H9 (cell line): ENCODE data around the gene TACR1. TPM values are rescaled to one million over a fixed set of nuclear protein-coding genes. Genes with fewer than 3 reads are reported as not detected.

Experiments used
- DNase-seq: peaks from one replicate; pipeline ENCODE4 v3.0.0-alpha.2; 2017
- H2AFZ ChIP-seq: one replicate; pipeline ENCODE4 v1.6.1; 2013; ENCODE audit warnings: mild to moderate bottlenecking, low read length, control low read depth, moderate library complexity
- H2AK5ac ChIP-seq: 2 replicates; pipeline ENCODE4 v1.6.1; 2013; ENCODE audit warnings: low read length, control low read depth, mixed read lengths; ENCODE audit not compliant: insufficient read length
- H2BK120ac ChIP-seq: one replicate; pipeline ENCODE4 v1.6.1; 2013; ENCODE audit warnings: low read depth, mild to moderate bottlenecking, low read length, control low read depth, inconsistent platforms; ENCODE audit not compliant: poor library complexity, severe bottlenecking
- H2BK12ac ChIP-seq: 2 replicates; pipeline ENCODE4 v1.6.1; 2013; ENCODE audit warnings: low read length, control low read depth, mixed read lengths, low read depth; ENCODE audit not compliant: insufficient read length
- H2BK15ac ChIP-seq: 2 replicates; pipeline ENCODE4 v1.6.1; 2013; ENCODE audit warnings: low read depth, low read length, control low read depth
- H2BK20ac ChIP-seq: one replicate; pipeline ENCODE4 v1.6.1; 2013; ENCODE audit warnings: low read depth, mild to moderate bottlenecking, low read length, control low read depth, inconsistent platforms; ENCODE audit not compliant: poor library complexity, severe bottlenecking
- H2BK5ac ChIP-seq: 2 replicates; pipeline ENCODE4 v1.6.1; 2013; ENCODE audit warnings: low read length, control low read depth, mixed read lengths; ENCODE audit not compliant: insufficient read length
- H3K14ac ChIP-seq: 2 replicates; pipeline ENCODE4 v1.6.1; 2013; ENCODE audit warnings: low read length, control low read depth; ENCODE audit not compliant: insufficient read depth
- H3K18ac ChIP-seq: 2 replicates; pipeline ENCODE4 v1.6.1; 2013; ENCODE audit warnings: low read depth, mild to moderate bottlenecking, mixed read lengths, low read length, control low read depth; ENCODE audit not compliant: insufficient read length
- H3K23ac ChIP-seq: 2 replicates; pipeline ENCODE4 v1.6.1; 2013; ENCODE audit warnings: low read length, control low read depth, mixed read lengths, low read depth; ENCODE audit not compliant: insufficient read length
- H3K23me2 ChIP-seq: 2 replicates; pipeline ENCODE4 v1.6.1; 2013; ENCODE audit warnings: low read depth, mild to moderate bottlenecking, mixed read lengths, low read length, control low read depth; ENCODE audit not compliant: insufficient read length, poor library complexity, severe bottlenecking
- H3K27ac ChIP-seq: 2 replicates; pipeline ENCODE4 v1.5.1; 2013; ENCODE audit warnings: low read length, control low read depth, mixed read lengths, low read depth; ENCODE audit not compliant: insufficient read length
- H3K27me3 ChIP-seq: 2 replicates; pipeline ENCODE4 v1.6.1; 2013; ENCODE audit warnings: low read length, control low read depth, inconsistent platforms; ENCODE audit not compliant: insufficient read depth
- H3K4ac ChIP-seq: 2 replicates; pipeline ENCODE4 v1.6.1; 2013; ENCODE audit warnings: low read depth, mild to moderate bottlenecking, control low read depth, inconsistent platforms, low read length, moderate library complexity
- H3K4me1 ChIP-seq: 2 replicates; pipeline ENCODE4 v1.6.1; 2013; ENCODE audit warnings: low read length, control low read depth, inconsistent platforms; ENCODE audit not compliant: insufficient read depth
- H3K4me2 ChIP-seq: 2 replicates; pipeline ENCODE4 v1.6.1; 2013; ENCODE audit warnings: low read length, control low read depth, mixed read lengths; ENCODE audit not compliant: insufficient read length, insufficient read depth
- H3K56ac ChIP-seq: 2 replicates; pipeline ENCODE4 v1.6.1; 2013; ENCODE audit warnings: low read depth, mild to moderate bottlenecking, mixed read lengths, low read length, control low read depth; ENCODE audit not compliant: insufficient read length
- H3K79me1 ChIP-seq: 2 replicates; pipeline ENCODE4 v1.6.1; 2013; ENCODE audit warnings: low read depth, mild to moderate bottlenecking, moderate library complexity, low read length, control low read depth, inconsistent platforms; ENCODE audit not compliant: insufficient read depth, poor library complexity, severe bottlenecking
- H3K79me2 ChIP-seq: 2 replicates; pipeline ENCODE4 v1.6.1; 2013; ENCODE audit warnings: low read length, control low read depth, inconsistent platforms; ENCODE audit not compliant: insufficient read depth
- H3K9ac ChIP-seq: 2 replicates; pipeline ENCODE4 v1.6.1; 2013; ENCODE audit warnings: low read length, control low read depth, mixed read lengths; ENCODE audit not compliant: insufficient read length; ENCODE audit errors: extremely low read depth
- H3K9me3 ChIP-seq: one replicate; pipeline ENCODE4 v1.6.1; 2013; ENCODE audit warnings: low read depth, low read length, inconsistent platforms; ENCODE audit not compliant: control insufficient read depth
- H3T11ph ChIP-seq: one replicate; pipeline ENCODE4 v1.6.1; 2013; ENCODE audit warnings: mild to moderate bottlenecking, low read length, control low read depth, inconsistent platforms
- H4K20me1 ChIP-seq: one replicate; pipeline ENCODE4 v1.6.1; 2013; ENCODE audit not compliant: control insufficient read depth, insufficient read length, insufficient read depth
- H4K5ac ChIP-seq: 2 replicates; pipeline ENCODE4 v1.6.1; 2013; ENCODE audit warnings: low read depth, mild to moderate bottlenecking, mixed read lengths, low read length, control low read depth; ENCODE audit not compliant: insufficient read length
- H4K8ac ChIP-seq: replicated peaks from 2 replicates; pipeline ENCODE4 v1.6.1; 2013; ENCODE audit warnings: low read length, control low read depth, mixed read lengths, low read depth; ENCODE audit not compliant: insufficient read length
- H4K91ac ChIP-seq: 2 replicates; pipeline ENCODE4 v1.6.1; 2013; ENCODE audit warnings: low read depth, mild to moderate bottlenecking, moderate library complexity, mixed read lengths, low read length, control low read depth; ENCODE audit not compliant: insufficient read length
- H3K27ac Mint-ChIP-seq, 3 experiments: 2 replicates in 2 of 3; 3 replicates in 1 of 3; pipeline ENCODE4 v1.8.0; 2020 to 2021; ENCODE audit warnings: mixed read lengths in 3 of 3, mild to moderate bottlenecking in 1 of 3, moderate library complexity in 1 of 3
- H3K27me3 Mint-ChIP-seq: 2 replicates; pipeline ENCODE4 v1.8.0; 2021; ENCODE audit warnings: low read depth, mild to moderate bottlenecking, moderate library complexity, mixed read lengths
- H3K36me3 Mint-ChIP-seq, 3 experiments: 2 replicates in 2 of 3; 3 replicates in 1 of 3; pipeline ENCODE4 v1.8.0; 2020 to 2021; ENCODE audit warnings: low read depth in 3 of 3, mixed read lengths in 3 of 3; ENCODE audit not compliant: insufficient read depth in 1 of 3
- H3K4me1 Mint-ChIP-seq, 2 experiments: 2 replicates each; pipeline ENCODE4 v1.8.0; 2020; ENCODE audit warnings: mixed read lengths in 2 of 2
- H3K4me3 Mint-ChIP-seq, 2 experiments: 2 replicates in 1 of 2; 3 replicates in 1 of 2; pipeline ENCODE4 v1.8.0; 2020 to 2021; ENCODE audit warnings: mild to moderate bottlenecking in 2 of 2, mixed read lengths in 2 of 2, moderate library complexity in 1 of 2
- H3K9me3 Mint-ChIP-seq, 2 experiments: 2 replicates in 1 of 2; 3 replicates in 1 of 2; pipeline ENCODE4 v1.8.0; 2020; ENCODE audit warnings: mild to moderate bottlenecking in 2 of 2, mixed read lengths in 2 of 2, moderate library complexity in 1 of 2
- CTCF ChIP-seq: fragments of 200-600 bp; sonication (generic); conservative IDR thresholded peaks from 3 replicates; pipeline ENCODE4 v1.8.0; 2021; ENCODE audit warnings: antibody characterized with exemption, mild to moderate bottlenecking
- WGBS: extraction: QIAGEN DNeasy Blood & Tissue Kit; methylation state at CpG from one replicate; pipeline ENCODE4 v1.1.7; 2013; ENCODE audit warnings: missing lambda C conversion rate, low lambda C conversion rate, mixed read lengths; ENCODE audit not compliant: insufficient read length; ENCODE audit errors: extremely low coverage; 5-methylcytosine and 5-hydroxymethylcytosine counted together
- total RNA-seq: library from RNA; stranded (reverse); gene quantifications from 2 replicates; pipeline ENCODE4 v1.2.1, GENCODE V29; 2021

TACR1 gene
- total RNA-seq, 1 experiment from 2014 or later = 1.4 TPM

GRCh38 chr2:75012080-75012479 is 187.2 kb downstream of the TACR1 start:
- Histone ChIP-seq H3K23ac (no peak overlapping the region), H2BK20ac (no peak overlapping the region), H3K18ac (no peak overlapping the region), H3T11ph (no peak overlapping the region), H2AFZ (no peak overlapping the region), H2BK120ac (no peak overlapping the region), H2BK15ac (no peak overlapping the region), H2AK5ac (no peak overlapping the region), H3K23me2 (no peaks in the 10 kb centered on the region), H3K79me1 (no peaks in the 10 kb centered on the region), H3K4me2 (no peak overlapping the region), H3K27me3 (no peaks in the 10 kb centered on the region), H2BK5ac (no peak overlapping the region), H4K8ac (no peak overlapping the region), H2BK12ac (no peak overlapping the region), H3K4me1 (no peaks in the 10 kb centered on the region), H3K9me3 (no peaks in the 10 kb centered on the region), H3K4ac (no peak overlapping the region), H3K56ac (no peak overlapping the region), H4K91ac (no peak overlapping the region), H3K79me2 (no peaks in the 10 kb centered on the region), H3K9ac (no peak overlapping the region), H3K14ac (no peak overlapping the region), H4K5ac (no peak overlapping the region), H4K20me1 (no peaks in the 10 kb centered on the region), H3K27ac (no peak overlapping the region)
- Mint-ChIP-seq H3K27me3 (no peaks in the 10 kb centered on the region; the same call in 1 of the 2 replicates), H3K9me3 (no peaks in the 10 kb centered on the region), H3K4me3 (no peak overlapping the region), H3K36me3 (no peaks in the 10 kb centered on the region), H3K27ac (no peak overlapping the region), H3K4me1 (peaks cover 4% of the 10 kb centered on the region in 2 experiments; a peak in 2 of 4 replicates)
- no peak for TF ChIP-seq CTCF
- WGBS = no CpG with 5 or more reads among the region's 8 CpGs
- no peak for DNase-seq
